HUES64 (cell line): ENCODE results near the gene GDE1.

Experiments used
- H3K27ac ChIP-seq: 2 replicates; pipeline ENCODE4 v1.7.0; 2013; ENCODE audit warnings: low read depth, low read length, inconsistent platforms
- H3K27me3 ChIP-seq: 2 replicates; pipeline ENCODE4 v1.6.1; 2013; ENCODE audit warnings: mild to moderate bottlenecking, low read length; ENCODE audit not compliant: insufficient read depth
- H3K36me3 ChIP-seq: 2 replicates; pipeline ENCODE4 v1.6.1; 2013; ENCODE audit warnings: mild to moderate bottlenecking, low read length; ENCODE audit not compliant: insufficient read depth
- H3K4me1 ChIP-seq: 2 replicates; pipeline ENCODE4 v1.6.1; 2013; ENCODE audit warnings: mild to moderate bottlenecking, low read length, moderate library complexity; ENCODE audit not compliant: insufficient read depth
- H3K4me3 ChIP-seq: 2 replicates; pipeline ENCODE4 v1.5.1; 2013; ENCODE audit warnings: mild to moderate bottlenecking, low read length, moderate library complexity
- H3K9ac ChIP-seq: 2 replicates; pipeline ENCODE4 v1.6.1; 2013; ENCODE audit warnings: mild to moderate bottlenecking, low read depth, low read length
- H3K9me3 ChIP-seq: 2 replicates; pipeline ENCODE4 v1.6.1; 2013; ENCODE audit warnings: low read depth, low read length; ENCODE audit not compliant: insufficient read depth
- WGBS: fragments of 150-250, 120-280 bp; methylation state at CpG from one replicate; pipeline ENCODE4 v1.1.7; 2013; ENCODE audit warnings: missing lambda C conversion rate; 5-methylcytosine and 5-hydroxymethylcytosine counted together

GDE1 gene

GRCh38 chr16:19505600-19506303, 16.1 kb downstream of the GDE1 start:
- Histone ChIP-seq H3K4me1 (no peaks in the 10 kb centered on the region), H3K36me3 (peaks cover 92% of the 10 kb centered on the region), H3K9me3 (no peaks in the 10 kb centered on the region), H3K27ac (no peak overlapping the region), H3K27me3 (no peaks in the 10 kb centered on the region), H3K9ac (no peak overlapping the region), H3K4me3 (no peak overlapping the region)
- WGBS = 98% methylated on average over 5 of the region's 5 CpGs

- Histone ChIP-seq H3K36me3 (peaks cover 76% of the 10 kb centered on the region), H3K27ac (no peak overlapping the region), H3K4me3 (no peak overlapping the region), H3K27me3 (no peaks in the 10 kb centered on the region), H3K9ac (no peak overlapping the region), H3K4me1 (no peaks in the 10 kb centered on the region), H3K9me3 (no peaks in the 10 kb centered on the region)
- 97% methylated on average over 5 of the region's 5 CpGs for WGBS
These were observed 18.3 kb downstream of the GDE1 start for GRCh38 chr16:19503461-19504075.

GRCh38 chr16:19502395-19503131, 19.3 kb downstream of the GDE1 start:
- H3K36me3 ChIP-seq = peaks cover 67% of the 10 kb centered on the region

GRCh38 chr16:19499481-19499880, 22.4 kb downstream of the GDE1 start:
- Histone ChIP-seq H3K9ac (no peak overlapping the region), H3K4me1 (no peaks in the 10 kb centered on the region), H3K4me3 (no peak overlapping the region), H3K27ac (no peak overlapping the region), H3K36me3 (peaks cover 41% of the 10 kb centered on the region), H3K9me3 (no peaks in the 10 kb centered on the region), H3K27me3 (no peaks in the 10 kb centered on the region)
- WGBS = 94% methylated on average over 2 of the region's 3 CpGs

More at GRCh38 chr16:19502395-19503131, 19.3 kb downstream of the GDE1 start:
- H3K9ac ChIP-seq = no peak overlapping the region
- H3K4me1 ChIP-seq = no peaks in the 10 kb centered on the region
- WGBS = 94% methylated on average over 3 of the region's 3 CpGs
- no peak overlapping the region for H3K27ac ChIP-seq
- no peaks in the 10 kb centered on the region for H3K27me3 ChIP-seq
- H3K4me3 ChIP-seq = no peak overlapping the region
- no peaks in the 10 kb centered on the region for H3K9me3 ChIP-seq

- Histone ChIP-seq H3K9ac (no peak overlapping the region), H3K36me3 (peaks cover 37% of the 10 kb centered on the region), H3K4me3 (no peak overlapping the region), H3K27me3 (no peaks in the 10 kb centered on the region), H3K27ac (no peak overlapping the region), H3K4me1 (no peaks in the 10 kb centered on the region), H3K9me3 (no peaks in the 10 kb centered on the region)
- 93% methylated on average over 4 of the region's 5 CpGs for WGBS
These were observed 22.9 kb downstream of the GDE1 start for GRCh38 chr16:19499006-19499405.

- Histone ChIP-seq H3K36me3 (peaks cover 19% of the 10 kb centered on the region), H3K9ac (no peak overlapping the region), H3K27ac (no peak overlapping the region), H3K4me3 (no peak overlapping the region), H3K27me3 (no peaks in the 10 kb centered on the region), H3K9me3 (no peaks in the 10 kb centered on the region), H3K4me1 (no peaks in the 10 kb centered on the region)
- 75% methylated on average over 5 of the region's 5 CpGs for WGBS
These were observed 24.7 kb downstream of the GDE1 start for GRCh38 chr16:19497176-19497575.

GRCh38 chr16:19490619-19491018, 31.3 kb downstream of the GDE1 start:
- H3K27me3 ChIP-seq = no peaks in the 10 kb centered on the region
- 0 out of 2 replicates have a peak, but pooled peaks cover 3% of the 10 kb centered on the region for H3K9me3 ChIP-seq
- peaks cover 14% of the 10 kb centered on the region for H3K4me1 ChIP-seq
- H3K9ac ChIP-seq = no peak overlapping the region
- H3K27ac ChIP-seq = no peak overlapping the region
- H3K4me3 ChIP-seq = no peak overlapping the region
- H3K36me3 ChIP-seq = no peaks in the 10 kb centered on the region
- WGBS = 92% methylated on average over 1 of the region's 1 CpG

GRCh38 chr16:19488213-19488640, 33.7 kb downstream of the GDE1 start:
- Histone ChIP-seq H3K4me1 (peaks cover 14% of the 10 kb centered on the region), H3K36me3 (no peaks in the 10 kb centered on the region), H3K9ac (no peak overlapping the region), H3K9me3 (0 out of 2 replicates have a peak, but pooled peaks cover 3% of the 10 kb centered on the region), H3K27me3 (no peaks in the 10 kb centered on the region), H3K4me3 (no peak overlapping the region), H3K27ac (peak overlapping the region; percentile 73)
- whole genome bisulfite sequencing = 33% methylated on average over 4 of the region's 4 CpGs

GRCh38 chr16:19486750-19487325, 35.1 kb downstream of the GDE1 start:
- Histone ChIP-seq H3K9ac (no peak overlapping the region), H3K27me3 (no peaks in the 10 kb centered on the region), H3K27ac (no peak overlapping the region), H3K4me1 (peaks cover 14% of the 10 kb centered on the region), H3K4me3 (no peak overlapping the region), H3K36me3 (no peaks in the 10 kb centered on the region), H3K9me3 (0 out of 2 replicates have a peak, but pooled peaks cover 3% of the 10 kb centered on the region)
- WGBS = 91% methylated on average over 10 of the region's 10 CpGs

GRCh38 chr16:19486051-19486450, 35.8 kb downstream of the GDE1 start:
- Histone ChIP-seq H3K4me1 (peaks cover 14% of the 10 kb centered on the region), H3K27ac (no peak overlapping the region), H3K9ac (no peak overlapping the region), H3K27me3 (no peaks in the 10 kb centered on the region), H3K36me3 (no peaks in the 10 kb centered on the region), H3K9me3 (0 out of 2 replicates have a peak, but pooled peaks cover 3% of the 10 kb centered on the region), H3K4me3 (no peak overlapping the region)
- 89% methylated on average over 3 of the region's 4 CpGs for WGBS

GRCh38 chr16:19485611-19486010, 36.3 kb downstream of the GDE1 start:
- H3K9ac ChIP-seq = no peak overlapping the region
- WGBS = 90% methylated on average over 5 of the region's 5 CpGs
- no peaks in the 10 kb centered on the region for H3K27me3 ChIP-seq

More at GRCh38 chr16:19485611-19486010, 36.3 kb downstream of the GDE1 start:
- no peak overlapping the region for H3K4me3 ChIP-seq
- 0 out of 2 replicates have a peak, but pooled peaks cover 3% of the 10 kb centered on the region for H3K9me3 ChIP-seq
- peaks cover 14% of the 10 kb centered on the region for H3K4me1 ChIP-seq
- no peaks in the 10 kb centered on the region for H3K36me3 ChIP-seq
- H3K27ac ChIP-seq = no peak overlapping the region; the same call in 1 of the 2 replicates
